K562 (cell line): ENCODE results near the gene MAGI1. TPM values are rescaled to one million over a fixed set of nuclear protein-coding genes. Genes with fewer than 3 reads are reported as not detected.

ENCODE experiments used
- ATAC-seq: fragments of 200-7000 bp; cut with Tn5 transposase; 3 replicates; pipeline ENCODE4 v1.9.1; 2020; ENCODE audit warnings: moderate library complexity
- BruUV-seq: library from RNA; stranded (reverse); fragments of 400-500 nt; replicated peaks from 2 replicates; lab custom pipeline; 2021; lab: Mats Ljungman, UMichigan
- CTCF ChIA-PET: fragments of 300-600 bp; formaldehyde crosslinking; extraction: SDS; loops from one replicate; lab custom pipeline; 2021; ENCODE audit warnings: low intra/inter-chr PET ratio; lab: Yijun Ruan, JAX
- POLR2A ChIA-PET: fragments of 300-600, 350-650 bp; sonication (Branson Sonifier 250); formaldehyde crosslinking; extraction: SDS; loops from one replicate; lab custom pipeline; 2021; ENCODE audit warnings: antibody characterized with exemption, inconsistent platforms; lab: Yijun Ruan, JAX
- DNase-seq, 4 experiments: peaks; one replicate each; pipeline versions ENCODE4 v3.0.0 to v3.0.0-alpha.2; 2011 to 2018; ENCODE audit warnings: low spot score in 3 of 4, mixed read lengths in 3 of 4; ENCODE audit errors: extremely low read depth in 1 of 4
- FAIRE-seq: peaks from 2 replicates; lab custom pipeline; 2011; peaks lifted over from hg19 to GRCh38; lab: Jason Lieb, UNC
- H2AFZ ChIP-seq: 2 replicates; pipeline ENCODE4 v1.6.0; 2011; ENCODE audit warnings: low read depth, low read length, control low read depth, inconsistent platforms
- H3K27ac ChIP-seq: fragments of 200-600 bp; 3 replicates; pipeline ENCODE4 v1.8.0; 2011; ENCODE audit warnings: low read depth, mild to moderate bottlenecking, control low read depth, inconsistent platforms, low read length, moderate library complexity, mixed read lengths; ENCODE audit errors: extremely low read depth
- H3K27me3 ChIP-seq, 2 experiments: fragments of 300-600 bp in 1 of 2; 2 replicates in 1 of 2; 3 replicates in 1 of 2; pipeline versions ENCODE4 v1.6.0 to v1.8.0; 2011; ENCODE audit warnings: inconsistent platforms in 2 of 2, low read length in 2 of 2, mild to moderate bottlenecking in 1 of 2, mixed read lengths in 1 of 2, moderate library complexity in 1 of 2; ENCODE audit not compliant: control insufficient read depth in 2 of 2, insufficient read depth in 2 of 2
- H3K36me3 ChIP-seq: fragments of 300-600 bp; 3 replicates; pipeline ENCODE4 v1.8.0; 2011; ENCODE audit warnings: mild to moderate bottlenecking, low read length, inconsistent platforms; ENCODE audit not compliant: control insufficient read depth, insufficient read depth
- H3K4me1 ChIP-seq, 2 experiments: fragments of 200-600 bp in 1 of 2; replicated peaks in 1 of 2; 2 replicates in 1 of 2; 3 replicates in 1 of 2; pipeline versions ENCODE4 v1.5.1 to v1.8.0; 2011; ENCODE audit warnings: inconsistent platforms in 2 of 2, low read length in 2 of 2, mild to moderate bottlenecking in 1 of 2, mixed read lengths in 1 of 2, moderate library complexity in 1 of 2; ENCODE audit not compliant: control insufficient read depth in 2 of 2, insufficient read depth in 2 of 2
- H3K4me2 ChIP-seq: 2 replicates; pipeline ENCODE4 v1.6.1; 2011; ENCODE audit warnings: low read length, control low read depth, inconsistent platforms, mixed read lengths; ENCODE audit not compliant: insufficient read depth
- H3K4me3 ChIP-seq: fragments of 200-600 bp; sonication (generic), shearing (Covaris generic); 2 replicates; pipeline ENCODE4 v1.5.1; 2016; ENCODE audit warnings: control low read depth, inconsistent platforms
- H3K79me2 ChIP-seq: fragments of 200-600 bp; 3 replicates; pipeline ENCODE4 v1.8.0; 2011; ENCODE audit warnings: low read length, inconsistent platforms; ENCODE audit not compliant: control insufficient read depth, insufficient read depth
- H3K9ac ChIP-seq, 2 experiments: 2 replicates each; pipeline versions ENCODE4 v1.6.0 to v1.6.1; 2011; ENCODE audit warnings: low read depth in 2 of 2, low read length in 2 of 2, control low read depth in 1 of 2, inconsistent platforms in 1 of 2, mild to moderate bottlenecking in 1 of 2, mixed read lengths in 1 of 2; ENCODE audit not compliant: insufficient read depth in 1 of 2
- H3K9me1 ChIP-seq: one replicate; pipeline ENCODE4 v1.6.0; 2011; ENCODE audit warnings: inconsistent platforms, mild to moderate bottlenecking, low read length, moderate library complexity; ENCODE audit not compliant: control insufficient read depth, insufficient read depth
- H3K9me3 ChIP-seq: replicated peaks from 2 replicates; pipeline ENCODE4 v1.5.1; 2011; ENCODE audit warnings: low read depth, low read length, inconsistent platforms; ENCODE audit not compliant: control insufficient read depth, insufficient read depth
- H4K20me1 ChIP-seq: replicated peaks from 2 replicates; pipeline ENCODE4 v1.6.1; 2011; ENCODE audit warnings: low read length, inconsistent platforms, mixed read lengths; ENCODE audit not compliant: control insufficient read depth, insufficient read depth
- ARID1B ChIP-seq: fragments of 450-650 bp; IDR thresholded peaks from 2 replicates; pipeline ENCODE4 v1.6.1; 2016; ENCODE audit warnings: antibody characterized with exemption, mild to moderate bottlenecking, inconsistent platforms
- DNMT1 ChIP-seq: fragments of 450-650 bp; IDR thresholded peaks from 2 replicates; pipeline ENCODE4 v1.6.1; 2016; ENCODE audit warnings: antibody characterized with exemption, mild to moderate bottlenecking
- FOXJ3 ChIP-seq: sonication (generic); formaldehyde crosslinking; IDR thresholded peaks from 2 replicates; pipeline ENCODE4 v1.4.0; 2020; ENCODE audit warnings: mild to moderate bottlenecking, missing genetic modification reagents
- MCM3 ChIP-seq: fragments of 450-650 bp; IDR thresholded peaks from 2 replicates; pipeline ENCODE4 v1.6.1; 2016
- MCM7 ChIP-seq, 2 experiments: fragments of 450-650 bp; IDR thresholded peaks; 2 replicates each; pipeline ENCODE4 v1.6.1; 2016 to 2018
- MYBL2 ChIP-seq, 2 experiments: fragments of 450-650 bp in 1 of 2; sonication (generic) in 1 of 2; formaldehyde crosslinking in 1 of 2; IDR thresholded peaks; 2 replicates each; pipeline versions ENCODE4 v1.6.1 to v1.8.1; 2017 to 2022; ENCODE audit warnings: borderline replicate concordance in 1 of 2, inconsistent platforms in 1 of 2, low read depth in 1 of 2, mild to moderate bottlenecking in 1 of 2, missing genetic modification reagents in 1 of 2, moderate library complexity in 1 of 2
- NCOA4 ChIP-seq: fragments of 450-650 bp; IDR thresholded peaks from 2 replicates; pipeline ENCODE4 v1.6.1; 2018; ENCODE audit warnings: mild to moderate bottlenecking; ENCODE audit not compliant: partially characterized antibody
- RBM15 ChIP-seq: fragments of 200-400 bp; formaldehyde crosslinking; IDR thresholded peaks from 2 replicates; pipeline ENCODE4 v1.6.1; 2018; ENCODE audit warnings: mild to moderate bottlenecking, low read length, moderate library complexity; ENCODE audit not compliant: insufficient read depth
- SLC30A9 ChIP-seq: fragments of 250-450 bp; sonication (Bioruptor Pico); IDR thresholded peaks from 2 replicates; pipeline ENCODE4 v1.8.0; 2022; ENCODE audit warnings: mild to moderate bottlenecking, moderate library complexity
- SRF ChIP-seq, 2 experiments: fragments of 250-450, 450-650 bp in 1 of 2; sonication (Bioruptor Pico) in 1 of 2; sonication (generic) in 1 of 2; formaldehyde crosslinking; IDR thresholded peaks; 2 replicates each; pipeline versions ENCODE4 v1.5.0 to v1.5.1; 2020 to 2022; ENCODE audit warnings: mild to moderate bottlenecking in 1 of 2, missing genetic modification reagents in 1 of 2
- TEAD4 ChIP-seq, 2 experiments: sonication (generic) in 1 of 2; formaldehyde crosslinking in 1 of 2; IDR thresholded peaks; 2 replicates each; pipeline versions ENCODE4 v1.6.1 to v1.8.0; 2012 to 2022; ENCODE audit warnings: borderline replicate concordance in 1 of 2, inconsistent platforms in 1 of 2, low read length in 1 of 2, mild to moderate bottlenecking in 1 of 2, missing genetic modification reagents in 1 of 2
- ZC3H8 ChIP-seq: fragments of 450-650 bp; IDR thresholded peaks from 2 replicates; pipeline ENCODE4 v1.6.1; 2017
- ZNF644 ChIP-seq: fragments of 200-800 bp; sonication (Bioruptor generic); IDR thresholded peaks from 2 replicates; pipeline ENCODE4 v1.6.1; 2016; ENCODE audit warnings: low read depth, missing genetic modification characterization, missing compliant biosample characterization
- WGBS: fragments of 100-300 bp; shearing (Covaris generic); methylation state at CpG from one replicate; pipeline ENCODE4 v1.1.6; 2016; ENCODE audit warnings: low coverage, mixed read lengths; ENCODE audit not compliant: insufficient coverage; ENCODE audit errors: missing lambda C conversion rate; 5-methylcytosine and 5-hydroxymethylcytosine counted together
- in situ Hi-C: fragments of 300-500 bp; cut with MboI; formaldehyde crosslinking; loops from 4 replicates; pipeline ENCODE4 v1.15.0; 2018; ENCODE audit warnings: inconsistent platforms, mixed read lengths
- intact Hi-C: fragments of 100-400 bp; cut with micrococcal nuclease; formaldehyde crosslinking; loops from 2 replicates; pipeline ENCODE4 v1.14.2; 2022
- polyA plus RNA-seq, 8 experiments: library from polyadenylated mRNA; depleted of rRNA in 4 of 8; stranded (reverse) in 5 of 8; unstranded in 3 of 8; fragments of >200 nt; fragmentation: Nextera tagmentation in 2 of 8; fragmentation: Illumina TruSeq in 1 of 8; extraction: Ambion mirVana in 2 of 8; extraction: Trizol in 1 of 8; gene quantifications; 2 replicates each; pipeline versions ENCODE4 v1.2.1 to v1.2.3, GENCODE V29; 2011 to 2014; ENCODE audit warnings: inconsistent platforms in 1 of 8, missing spikeins in 1 of 8
- total RNA-seq, 7 experiments: library from RNA; depleted of rRNA in 6 of 7; stranded (reverse); fragments of >200 nt in 6 of 7; fragmentation: Illumina TruSeq in 2 of 7; extraction: Trizol in 2 of 7; gene quantifications; 2 replicates each; pipeline versions ENCODE4 v1.2.1 to v1.2.3, GENCODE V29; 2011 to 2021; ENCODE audit warnings: low replicate concordance in 1 of 7
- TF ChIP-seq, protein P1 (sequence below): fragments of 450-650 bp; formaldehyde crosslinking; IDR thresholded peaks from 2 replicates; pipeline ENCODE4 v1.4.0; 2020; ENCODE audit warnings: mild to moderate bottlenecking, moderate library complexity

The MAGI1 gene
- total and polyA plus RNA-seq, 9 of the 15 experiments (the other 6 are each of a cell fraction or from before 2014, with no cell fraction given) = 7.8 to 59.4 (median 43.2) TPM

- Histone ChIP-seq H3K9me1 (no peaks in the 10 kb centered on the region), H3K36me3 (no peaks in the 10 kb centered on the region), H4K20me1 (no peaks in the 10 kb centered on the region), H2AFZ (no peak overlapping the region), H3K4me2 (no peak overlapping the region), H3K79me2 (no peaks in the 10 kb centered on the region), H3K4me3 (no peak overlapping the region), H3K27ac (no peak overlapping the region), H3K27me3 (peaks cover 0 to 5% of the 10 kb centered on the region in 2 experiments; a peak in 2 of 5 replicates), H3K4me1 (no peaks in the 10 kb centered on the region), H3K9ac (no peak overlapping the region), H3K9me3 (no peaks in the 10 kb centered on the region)
- intact Hi-C loops (no loop called here), in situ Hi-C loops (no loop called here)
- CTCF ChIA-PET = no interaction called here
- TF ChIP-seq, protein P1, sequence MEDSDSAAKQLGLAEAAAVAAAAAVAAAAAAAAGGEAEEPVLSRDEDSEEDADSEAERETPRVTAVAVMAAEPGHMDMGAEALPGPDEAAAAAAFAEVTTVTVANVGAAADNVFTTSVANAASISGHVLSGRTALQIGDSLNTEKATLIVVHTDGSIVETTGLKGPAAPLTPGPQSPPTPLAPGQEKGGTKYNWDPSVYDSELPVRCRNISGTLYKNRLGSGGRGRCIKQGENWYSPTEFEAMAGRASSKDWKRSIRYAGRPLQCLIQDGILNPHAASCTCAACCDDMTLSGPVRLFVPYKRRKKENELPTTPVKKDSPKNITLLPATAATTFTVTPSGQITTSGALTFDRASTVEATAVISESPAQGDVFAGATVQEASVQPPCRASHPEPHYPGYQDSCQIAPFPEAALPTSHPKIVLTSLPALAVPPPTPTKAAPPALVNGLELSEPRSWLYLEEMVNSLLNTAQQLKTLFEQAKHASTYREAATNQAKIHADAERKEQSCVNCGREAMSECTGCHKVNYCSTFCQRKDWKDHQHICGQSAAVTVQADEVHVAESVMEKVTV (CRISPR knock-in tag) = no peak
- TF ChIP-seq ZNF644 (tag) (no peak), ZC3H8 (no peak), SLC30A9 (no peak), NCOA4 (no peak), FOXJ3 (CRISPR knock-in tag) (no peak), RBM15 (no peak), SRF (CRISPR knock-in tag; IDR thresholded peaks at IDR 0.05) (no peak), MCM7 (IDR thresholded peaks at IDR 0.05) (no peak), MCM3 (no peak), DNMT1 (no peak), TEAD4 (IDR thresholded peaks at IDR 0.05; ENCODE audit: low read length) (no peak), TEAD4 (CRISPR knock-in tag; IDR thresholded peaks at IDR 0.05; ENCODE audit: borderline replicate concordance) (no peak), ARID1B (no peak), MYBL2 (IDR thresholded peaks at IDR 0.05; ENCODE audit: low read depth) (no peak), MYBL2 (CRISPR knock-in tag; IDR thresholded peaks at IDR 0.05; ENCODE audit: borderline replicate concordance) (no peak)
- ATAC-seq (no peak), DNase-seq (no peak), FAIRE-seq (no peak)
- POLR2A ChIA-PET = interaction anchor here (0.7 kb wide), 2 partner anchors 1109 to 1595 kb away, joined by 3 read pairs; no protein-coding TSS in a partner anchor
- 0% methylated on average over 8 of the region's 10 CpGs for WGBS
- no TSS peak for BruUV-seq
Measured at GRCh38 chr3:65955792-65956477, 82.8 kb downstream of the MAGI1 start.
